Measurements from ENCODE around the gene MEN1. TPM values are rescaled to one million over a fixed set of nuclear protein-coding genes. Genes with fewer than 3 reads are reported as not detected.
A peak's percentile ranks its signal among the peaks of the same experiment; 100 is the strongest.
"Not testable (repeated sequence)": the region's sequence is repeated elsewhere in the genome, so short reads cannot be mapped to it uniquely, and the experiment has no call there.

MEN1 gene
- total and polyA plus RNA-seq, 2 experiments from 2014 or later: 27.7 to 57.5 TPM

GRCh38 chr11:64848214-64848825, 38.0 kb upstream of the MEN1 start:
- Histone ChIP-seq H3K36me3 (no peaks in the 10 kb centered on the region), H3K27ac (no peak overlapping the region), H3K27me3 (no peaks in the 10 kb centered on the region), H3K4me3 (no peak overlapping the region), H3K4me1 (ENCODE audit: low read depth) (peaks cover 6% of the 10 kb centered on the region), H3K9me3 (ENCODE audit: low read depth) (no peaks in the 10 kb centered on the region)
- DNase-seq (ENCODE audit: low read depth in 1 of 2, low spot score in 1 of 2): no peak
- TF ChIP-seq CTCF (IDR thresholded peaks at IDR 0.05; ENCODE audit: low read depth, low read length): no peak

GRCh38 chr11:64846998-64847666, 36.8 kb upstream of the MEN1 start:
- Histone ChIP-seq H3K27ac (no peak overlapping the region), H3K4me1 (ENCODE audit: low read depth) (peaks cover 6% of the 10 kb centered on the region), H3K27me3 (no peaks in the 10 kb centered on the region), H3K4me3 (no peak overlapping the region), H3K36me3 (no peaks in the 10 kb centered on the region), H3K9me3 (ENCODE audit: low read depth) (no peaks in the 10 kb centered on the region)
- peak; percentile 92 to 96 for DNase-seq (ENCODE audit: low read depth in 1 of 2, low spot score in 1 of 2)
- peak; percentile 91 for TF ChIP-seq CTCF (IDR thresholded peaks at IDR 0.05; ENCODE audit: low read depth, low read length)

GRCh38 chr11:64845776-64846129, 35.4 kb upstream of the MEN1 start:
- DNase-seq (ENCODE audit: low read depth in 1 of 2, low spot score in 1 of 2); H3K27ac ChIP-seq; H3K4me1 ChIP-seq (ENCODE audit: low read depth); H3K36me3 ChIP-seq; H3K27me3 ChIP-seq; H3K9me3 ChIP-seq (ENCODE audit: low read depth); H3K4me3 ChIP-seq: not testable (repeated sequence)

GRCh38 chr11:64845129-64845775, 34.9 kb upstream of the MEN1 start:
- Histone ChIP-seq H3K4me1 (ENCODE audit: low read depth) (peaks cover 6% of the 10 kb centered on the region), H3K9me3 (ENCODE audit: low read depth) (no peaks in the 10 kb centered on the region), H3K36me3 (no peaks in the 10 kb centered on the region), H3K27ac (no peak overlapping the region), H3K4me3 (peak overlapping the region; percentile 78), H3K27me3 (no peaks in the 10 kb centered on the region)
- DNase-seq (ENCODE audit: low read depth in 1 of 2, low spot score in 1 of 2): no peak
- no peak for TF ChIP-seq CTCF (IDR thresholded peaks at IDR 0.05; ENCODE audit: low read depth, low read length)

GRCh38 chr11:64844330-64845128, 34.2 kb upstream of the MEN1 start, which contains the start of gene CDC42BPG:
Gene CDC42BPG (minus strand): TSS chr11:64844653. CDS start chr11:64844569, 84 bp downstream.
- Histone ChIP-seq H3K36me3 (no peaks in the 10 kb centered on the region), H3K27ac (no peak within 1 kb of the TSS), H3K4me3 (peak within 1 kb of the TSS; percentile 78), H3K27me3 (no peaks in the 10 kb centered on the region), H3K9me3 (ENCODE audit: low read depth) (no peaks in the 10 kb centered on the region), H3K4me1 (ENCODE audit: low read depth) (peaks cover 6% of the 10 kb centered on the region)
- peak; percentile 70 to 76 for DNase-seq (ENCODE audit: low read depth in 1 of 2, low spot score in 1 of 2)
- peak; percentile 53 for TF ChIP-seq CTCF (IDR thresholded peaks at IDR 0.05; ENCODE audit: low read depth, low read length)

All from cardiac muscle cell (in vitro differentiated cells and primary cell).